Amygdala (tissue), 56 donors: ENCODE results near the gene SF3B3.

Source experiments
- DNase-seq, 56 donors: peaks; one replicate each; lab custom pipeline; 2025; lab: John Stamatoyannopoulos, UW

The SF3B3 gene

GRCh38 chr16:70561623-70562022 lies 38.0 kb downstream of the SF3B3 start:
- DNase-seq, result peak in 16 of 56 donors; percentile 2 to 48 (median 16)

GRCh38 chr16:70563636-70564035 lies 40.0 kb downstream of the SF3B3 start:
- no peak for DNase-seq

- peak in 3 of 56 donors; percentile 3 to 18 (median 12) for DNase-seq
These were observed 41.4 kb downstream of the SF3B3 start for GRCh38 chr16:70565053-70565452.

- DNase-seq, result no peak
These were observed 45.1 kb downstream of the SF3B3 start for GRCh38 chr16:70568601-70569237.

GRCh38 chr16:70569752-70570151 lies 46.1 kb downstream of the SF3B3 start:
- DNase-seq, result no peak

- no peak for DNase-seq
These were observed 47.5 kb downstream of the SF3B3 start for GRCh38 chr16:70570967-70571570.

- no peak for DNase-seq
These were observed 48.0 kb downstream of the SF3B3 start for GRCh38 chr16:70571623-70572022.

- no peak for DNase-seq
These were observed 48.7 kb downstream of the SF3B3 start for GRCh38 chr16:70572050-70572925.

GRCh38 chr16:70572926-70573270 lies 49.3 kb downstream of the SF3B3 start:
- DNase-seq, result no peak

- DNase-seq, result peak in 4 of 56 donors; percentile 7 to 39 (median 13)
These were observed 50.0 kb downstream of the SF3B3 start for GRCh38 chr16:70573451-70574121.

GRCh38 chr16:70574595-70575271 lies 51.1 kb downstream of the SF3B3 start:
- no peak for DNase-seq

- no peak for DNase-seq
These were observed 51.8 kb downstream of the SF3B3 start for GRCh38 chr16:70575376-70575775.

- DNase-seq, result no peak
These were observed 53.0 kb downstream of the SF3B3 start for GRCh38 chr16:70576431-70577255.

- peak in 1 of 56 donors; percentile 6 for DNase-seq
These were observed 53.7 kb downstream of the SF3B3 start for GRCh38 chr16:70577256-70577698.

GRCh38 chr16:70578035-70578434 lies 54.4 kb downstream of the SF3B3 start:
- DNase-seq, result no peak

- DNase-seq, result no peak
These were observed 55.6 kb downstream of the SF3B3 start for GRCh38 chr16:70579248-70579647.

- DNase-seq, result peak in 1 of 56 donors; percentile 13
These were observed 56.3 kb downstream of the SF3B3 start for GRCh38 chr16:70579648-70580630.
